IMR-90 (cell line): ENCODE results near the gene UBL7. TPM values are rescaled to one million over a fixed set of nuclear protein-coding genes. Genes with fewer than 3 reads are reported as not detected.
"Not testable (repeated sequence)": the region's sequence is repeated elsewhere in the genome, so short reads cannot be mapped to it uniquely, and the experiment has no call there.

Experiments
- ATAC-seq: fragments of 200-7000 bp; cut with Tn5 transposase; 2 replicates; pipeline ENCODE4 v1.9.1; 2020; ENCODE audit warnings: low read depth, mild to moderate bottlenecking, moderate library complexity
- BruUV-seq: library from RNA; stranded (reverse); fragments of 400-500 nt; replicated peaks from 2 replicates; lab custom pipeline; 2021; lab: Mats Ljungman, UMichigan
- CTCF ChIA-PET: fragments of 300-600 bp; formaldehyde crosslinking; extraction: SDS; loops from one replicate; lab custom pipeline; 2021; ENCODE audit warnings: antibody characterized with exemption; lab: Yijun Ruan, JAX
- POLR2A ChIA-PET: fragments of 300-600 bp; sonication (Branson Sonifier 250); formaldehyde crosslinking; loops from one replicate; lab custom pipeline; 2022; ENCODE audit warnings: antibody characterized with exemption; ENCODE audit not compliant: unreplicated experiment; lab: Charles Lee
- DNase-seq: peaks from one replicate; pipeline ENCODE4 v3.0.0; 2013
- H2AFZ ChIP-seq: replicated peaks from 2 replicates; pipeline ENCODE3; 2013; ENCODE audit warnings: low read length, mild to moderate bottlenecking; ENCODE audit not compliant: poor library complexity
- H2AK5ac ChIP-seq: 2 replicates; pipeline ENCODE4 v1.6.1; 2013; ENCODE audit warnings: low read depth, low read length, inconsistent platforms
- H2AK9ac ChIP-seq: replicated peaks from 2 replicates; pipeline ENCODE3; 2013; ENCODE audit warnings: mild to moderate bottlenecking, low read depth, low read length, moderate library complexity; ENCODE audit not compliant: poor library complexity
- H2BK120ac ChIP-seq: 2 replicates; pipeline ENCODE4 v1.6.1; 2013; ENCODE audit warnings: low read depth, low read length, inconsistent platforms
- H2BK15ac ChIP-seq: 3 replicates; pipeline ENCODE4 v1.6.1; 2013; ENCODE audit warnings: low read depth, low read length, inconsistent platforms
- H2BK20ac ChIP-seq: 2 replicates; pipeline ENCODE4 v1.6.1; 2013; ENCODE audit warnings: low read depth, mild to moderate bottlenecking, inconsistent platforms, low read length, moderate library complexity
- H2BK5ac ChIP-seq: 2 replicates; pipeline ENCODE4 v1.6.1; 2013; ENCODE audit warnings: mild to moderate bottlenecking, low read depth, low read length, inconsistent platforms; ENCODE audit not compliant: poor library complexity, severe bottlenecking
- H3K14ac ChIP-seq: replicated peaks from 2 replicates; pipeline ENCODE4 v1.6.1; 2013; ENCODE audit warnings: low read depth, low read length, inconsistent platforms
- H3K18ac ChIP-seq: 2 replicates; pipeline ENCODE4 v1.6.1; 2013; ENCODE audit warnings: low read depth, low read length, control low read depth
- H3K23ac ChIP-seq: 2 replicates; pipeline ENCODE4 v1.6.1; 2013; ENCODE audit warnings: low read depth, low read length, inconsistent platforms
- H3K27ac ChIP-seq: 2 replicates; pipeline ENCODE4 v1.5.1; 2013; ENCODE audit warnings: mild to moderate bottlenecking, control low read depth, low read length; ENCODE audit not compliant: insufficient read depth
- H3K27me3 ChIP-seq: 2 replicates; pipeline ENCODE4 v1.6.1; 2013; ENCODE audit warnings: low read length; ENCODE audit not compliant: control insufficient read depth, insufficient read depth
- H3K36me3 ChIP-seq: 2 replicates; pipeline ENCODE4 v1.6.1; 2013; ENCODE audit warnings: low read length, mixed read lengths; ENCODE audit not compliant: control insufficient read depth, insufficient read depth
- H3K4ac ChIP-seq: 2 replicates; pipeline ENCODE4 v1.6.1; 2013; ENCODE audit warnings: low read depth, low read length, inconsistent platforms
- H3K4me1 ChIP-seq: 2 replicates; pipeline ENCODE4 v1.6.1; 2013; ENCODE audit warnings: low read length, mixed read lengths; ENCODE audit not compliant: control insufficient read depth, insufficient read depth
- H3K4me2 ChIP-seq: 2 replicates; pipeline ENCODE4 v1.6.1; 2013; ENCODE audit warnings: low read depth, mild to moderate bottlenecking, control low read depth, low read length, moderate library complexity
- H3K4me3 ChIP-seq: 2 replicates; pipeline ENCODE4 v1.5.1; 2013; ENCODE audit warnings: low read depth, mild to moderate bottlenecking, control low read depth, low read length, moderate library complexity; ENCODE audit not compliant: insufficient read depth
- H3K56ac ChIP-seq: 2 replicates; pipeline ENCODE4 v1.6.1; 2013; ENCODE audit warnings: low read length, inconsistent platforms; ENCODE audit not compliant: insufficient read depth; ENCODE audit errors: extremely low read depth
- H3K79me1 ChIP-seq, 2 experiments: 2 replicates each; pipeline ENCODE4 v1.6.1; 2013; ENCODE audit warnings: low read length in 2 of 2, inconsistent platforms in 1 of 2, low read depth in 1 of 2
- H3K9ac ChIP-seq: 2 replicates; pipeline ENCODE4 v1.6.1; 2013; ENCODE audit warnings: low read depth, low read length, control low read depth
- H3K9me1 ChIP-seq: 2 replicates; pipeline ENCODE4 v1.6.1; 2013; ENCODE audit warnings: low read length, inconsistent platforms; ENCODE audit not compliant: insufficient read depth
- H3K9me3 ChIP-seq: 2 replicates; pipeline ENCODE4 v1.6.1; 2013; ENCODE audit warnings: low read length; ENCODE audit not compliant: control insufficient read depth, insufficient read depth
- H4K20me1 ChIP-seq: 2 replicates; pipeline ENCODE4 v1.6.1; 2013; ENCODE audit warnings: low read length, inconsistent platforms; ENCODE audit not compliant: insufficient read depth
- H4K5ac ChIP-seq: 2 replicates; pipeline ENCODE4 v1.6.1; 2013; ENCODE audit warnings: mild to moderate bottlenecking, low read depth, low read length, control low read depth
- H4K8ac ChIP-seq, 2 experiments: 2 replicates each; pipeline ENCODE4 v1.6.1; 2013; ENCODE audit warnings: low read depth in 2 of 2, low read length in 2 of 2, control low read depth in 1 of 2, inconsistent platforms in 1 of 2
- H4K91ac ChIP-seq: 2 replicates; pipeline ENCODE4 v1.6.1; 2013; ENCODE audit warnings: low read depth, low read length, inconsistent platforms; ENCODE audit not compliant: insufficient read depth
- WGBS, 2 experiments: methylation state at CpG; one replicate each; pipeline versions ENCODE4 v1.1.5 to v1.1.7; 2013; ENCODE audit warnings: missing lambda C conversion rate in 2 of 2; ENCODE audit not compliant: insufficient read length in 1 of 2; ENCODE audit errors: extremely low coverage in 2 of 2; 5-methylcytosine and 5-hydroxymethylcytosine counted together
- dilution Hi-C: fragments of 300-500 bp; cut with HindIII; formaldehyde crosslinking; loops from one replicate; pipeline ENCODE4 v1.14.3; 2018; ENCODE audit warnings: low sequenced_read_pairs; ENCODE audit not compliant: unreplicated experiment
- in situ Hi-C: fragments of 300-500 bp; cut with MboI; formaldehyde crosslinking; loops from 3 replicates; pipeline ENCODE4 v1.14.3; 2019; ENCODE audit warnings: low sequenced_read_pairs, inconsistent platforms, mixed read lengths
- intact Hi-C: fragments of 100-400 bp; cut with micrococcal nuclease; formaldehyde crosslinking; loops from 2 replicates; pipeline ENCODE4 v1.10.0; 2022
- polyA plus RNA-seq, 3 experiments: library from polyadenylated mRNA; depleted of rRNA; stranded (reverse); fragments of >200 nt; gene quantifications; 2 replicates each; pipeline ENCODE4 v1.2.3, GENCODE V29; 2012; ENCODE audit warnings: low replicate concordance in 1 of 3
- total RNA-seq: library from RNA; depleted of rRNA; stranded (reverse); fragments of >200 nt; gene quantifications from 2 replicates; pipeline ENCODE4 v1.2.3, GENCODE V29; 2012

UBL7 gene
- total and polyA plus RNA-seq, 2 of the 4 experiments (the other 2 are of a cell fraction) = 68.1 to 78.4 TPM

- H2AK5ac ChIP-seq, H4K20me1 ChIP-seq, H3K4me2 ChIP-seq, H2BK20ac ChIP-seq, BruUV-seq, H4K5ac ChIP-seq, DNase-seq, H2AFZ ChIP-seq, H3K36me3 ChIP-seq, H2AK9ac ChIP-seq, H3K9me3 ChIP-seq, H3K56ac ChIP-seq, H4K8ac ChIP-seq, H2BK120ac ChIP-seq, H3K27ac ChIP-seq, H3K27me3 ChIP-seq, H2BK5ac ChIP-seq, H3K9ac ChIP-seq, POLR2A ChIA-PET, H3K4ac ChIP-seq, H2BK15ac ChIP-seq, H3K4me3 ChIP-seq, H3K9me1 ChIP-seq, H3K18ac ChIP-seq, H4K91ac ChIP-seq, H3K4me1 ChIP-seq, CTCF ChIA-PET, H3K14ac ChIP-seq, dilution Hi-C loops, H3K23ac ChIP-seq, ATAC-seq, in situ Hi-C loops: not testable (repeated sequence)
- intact Hi-C loops = loop anchor here (2.0 kb wide), 1 partner anchor 87 kb away; no protein-coding TSS in a partner anchor
- 97% methylated on average over 4 of the region's 14 CpGs; no CpG with 5 or more reads in 1 of the 2 experiments for WGBS, 2 experiments
- H3K79me1 ChIP-seq = peaks cover 9 to 47% of the 10 kb centered on the region in 2 experiments
Observed at GRCh38 chr15:74459798-74460197, 1.2 kb downstream of the UBL7 start.
